H9 (cell line): ENCODE measurements around the gene ANKK1. TPM values are rescaled to one million over a fixed set of nuclear protein-coding genes. Genes with fewer than 3 reads are reported as not detected.

Source experiments
- DNase-seq: peaks from one replicate; pipeline ENCODE4 v3.0.0-alpha.2; 2017
- H2AFZ ChIP-seq: one replicate; pipeline ENCODE4 v1.6.1; 2013; ENCODE audit warnings: mild to moderate bottlenecking, low read length, control low read depth, moderate library complexity
- H2AK5ac ChIP-seq: 2 replicates; pipeline ENCODE4 v1.6.1; 2013; ENCODE audit warnings: low read length, control low read depth, mixed read lengths; ENCODE audit not compliant: insufficient read length
- H2BK120ac ChIP-seq: one replicate; pipeline ENCODE4 v1.6.1; 2013; ENCODE audit warnings: low read depth, mild to moderate bottlenecking, low read length, control low read depth, inconsistent platforms; ENCODE audit not compliant: poor library complexity, severe bottlenecking
- H2BK12ac ChIP-seq: 2 replicates; pipeline ENCODE4 v1.6.1; 2013; ENCODE audit warnings: low read length, control low read depth, mixed read lengths, low read depth; ENCODE audit not compliant: insufficient read length
- H2BK15ac ChIP-seq: 2 replicates; pipeline ENCODE4 v1.6.1; 2013; ENCODE audit warnings: low read depth, low read length, control low read depth
- H2BK20ac ChIP-seq: one replicate; pipeline ENCODE4 v1.6.1; 2013; ENCODE audit warnings: low read depth, mild to moderate bottlenecking, low read length, control low read depth, inconsistent platforms; ENCODE audit not compliant: poor library complexity, severe bottlenecking
- H2BK5ac ChIP-seq: 2 replicates; pipeline ENCODE4 v1.6.1; 2013; ENCODE audit warnings: low read length, control low read depth, mixed read lengths; ENCODE audit not compliant: insufficient read length
- H3K14ac ChIP-seq: 2 replicates; pipeline ENCODE4 v1.6.1; 2013; ENCODE audit warnings: low read length, control low read depth; ENCODE audit not compliant: insufficient read depth
- H3K18ac ChIP-seq: 2 replicates; pipeline ENCODE4 v1.6.1; 2013; ENCODE audit warnings: low read depth, mild to moderate bottlenecking, mixed read lengths, low read length, control low read depth; ENCODE audit not compliant: insufficient read length
- H3K23ac ChIP-seq: 2 replicates; pipeline ENCODE4 v1.6.1; 2013; ENCODE audit warnings: low read length, control low read depth, mixed read lengths, low read depth; ENCODE audit not compliant: insufficient read length
- H3K23me2 ChIP-seq: 2 replicates; pipeline ENCODE4 v1.6.1; 2013; ENCODE audit warnings: low read depth, mild to moderate bottlenecking, mixed read lengths, low read length, control low read depth; ENCODE audit not compliant: insufficient read length, poor library complexity, severe bottlenecking
- H3K27ac ChIP-seq: 2 replicates; pipeline ENCODE4 v1.5.1; 2013; ENCODE audit warnings: low read length, control low read depth, mixed read lengths, low read depth; ENCODE audit not compliant: insufficient read length
- H3K27me3 ChIP-seq: 2 replicates; pipeline ENCODE4 v1.6.1; 2013; ENCODE audit warnings: low read length, control low read depth, inconsistent platforms; ENCODE audit not compliant: insufficient read depth
- H3K4ac ChIP-seq: 2 replicates; pipeline ENCODE4 v1.6.1; 2013; ENCODE audit warnings: low read depth, mild to moderate bottlenecking, control low read depth, inconsistent platforms, low read length, moderate library complexity
- H3K4me1 ChIP-seq: 2 replicates; pipeline ENCODE4 v1.6.1; 2013; ENCODE audit warnings: low read length, control low read depth, inconsistent platforms; ENCODE audit not compliant: insufficient read depth
- H3K4me2 ChIP-seq: 2 replicates; pipeline ENCODE4 v1.6.1; 2013; ENCODE audit warnings: low read length, control low read depth, mixed read lengths; ENCODE audit not compliant: insufficient read length, insufficient read depth
- H3K56ac ChIP-seq: 2 replicates; pipeline ENCODE4 v1.6.1; 2013; ENCODE audit warnings: low read depth, mild to moderate bottlenecking, mixed read lengths, low read length, control low read depth; ENCODE audit not compliant: insufficient read length
- H3K79me1 ChIP-seq: 2 replicates; pipeline ENCODE4 v1.6.1; 2013; ENCODE audit warnings: low read depth, mild to moderate bottlenecking, moderate library complexity, low read length, control low read depth, inconsistent platforms; ENCODE audit not compliant: insufficient read depth, poor library complexity, severe bottlenecking
- H3K79me2 ChIP-seq: 2 replicates; pipeline ENCODE4 v1.6.1; 2013; ENCODE audit warnings: low read length, control low read depth, inconsistent platforms; ENCODE audit not compliant: insufficient read depth
- H3K9ac ChIP-seq: 2 replicates; pipeline ENCODE4 v1.6.1; 2013; ENCODE audit warnings: low read length, control low read depth, mixed read lengths; ENCODE audit not compliant: insufficient read length; ENCODE audit errors: extremely low read depth
- H3K9me3 ChIP-seq: one replicate; pipeline ENCODE4 v1.6.1; 2013; ENCODE audit warnings: low read depth, low read length, inconsistent platforms; ENCODE audit not compliant: control insufficient read depth
- H3T11ph ChIP-seq: one replicate; pipeline ENCODE4 v1.6.1; 2013; ENCODE audit warnings: mild to moderate bottlenecking, low read length, control low read depth, inconsistent platforms
- H4K20me1 ChIP-seq: one replicate; pipeline ENCODE4 v1.6.1; 2013; ENCODE audit not compliant: control insufficient read depth, insufficient read length, insufficient read depth
- H4K5ac ChIP-seq: 2 replicates; pipeline ENCODE4 v1.6.1; 2013; ENCODE audit warnings: low read depth, mild to moderate bottlenecking, mixed read lengths, low read length, control low read depth; ENCODE audit not compliant: insufficient read length
- H4K8ac ChIP-seq: replicated peaks from 2 replicates; pipeline ENCODE4 v1.6.1; 2013; ENCODE audit warnings: low read length, control low read depth, mixed read lengths, low read depth; ENCODE audit not compliant: insufficient read length
- H4K91ac ChIP-seq: 2 replicates; pipeline ENCODE4 v1.6.1; 2013; ENCODE audit warnings: low read depth, mild to moderate bottlenecking, moderate library complexity, mixed read lengths, low read length, control low read depth; ENCODE audit not compliant: insufficient read length
- H3K27ac Mint-ChIP-seq, 3 experiments: 2 replicates in 2 of 3; 3 replicates in 1 of 3; pipeline ENCODE4 v1.8.0; 2020 to 2021; ENCODE audit warnings: mixed read lengths in 3 of 3, mild to moderate bottlenecking in 1 of 3, moderate library complexity in 1 of 3
- H3K27me3 Mint-ChIP-seq: 2 replicates; pipeline ENCODE4 v1.8.0; 2021; ENCODE audit warnings: low read depth, mild to moderate bottlenecking, moderate library complexity, mixed read lengths
- H3K36me3 Mint-ChIP-seq, 3 experiments: 2 replicates in 2 of 3; 3 replicates in 1 of 3; pipeline ENCODE4 v1.8.0; 2020 to 2021; ENCODE audit warnings: low read depth in 3 of 3, mixed read lengths in 3 of 3; ENCODE audit not compliant: insufficient read depth in 1 of 3
- H3K4me1 Mint-ChIP-seq, 2 experiments: 2 replicates each; pipeline ENCODE4 v1.8.0; 2020; ENCODE audit warnings: mixed read lengths in 2 of 2
- H3K4me3 Mint-ChIP-seq, 2 experiments: 2 replicates in 1 of 2; 3 replicates in 1 of 2; pipeline ENCODE4 v1.8.0; 2020 to 2021; ENCODE audit warnings: mild to moderate bottlenecking in 2 of 2, mixed read lengths in 2 of 2, moderate library complexity in 1 of 2
- H3K9me3 Mint-ChIP-seq, 2 experiments: 2 replicates in 1 of 2; 3 replicates in 1 of 2; pipeline ENCODE4 v1.8.0; 2020; ENCODE audit warnings: mild to moderate bottlenecking in 2 of 2, mixed read lengths in 2 of 2, moderate library complexity in 1 of 2
- CTCF ChIP-seq: fragments of 200-600 bp; sonication (generic); conservative IDR thresholded peaks from 3 replicates; pipeline ENCODE4 v1.8.0; 2021; ENCODE audit warnings: antibody characterized with exemption, mild to moderate bottlenecking
- WGBS: extraction: QIAGEN DNeasy Blood & Tissue Kit; methylation state at CpG from one replicate; pipeline ENCODE4 v1.1.7; 2013; ENCODE audit warnings: missing lambda C conversion rate, low lambda C conversion rate, mixed read lengths; ENCODE audit not compliant: insufficient read length; ENCODE audit errors: extremely low coverage; 5-methylcytosine and 5-hydroxymethylcytosine counted together
- total RNA-seq: library from RNA; stranded (reverse); gene quantifications from 2 replicates; pipeline ENCODE4 v1.2.1, GENCODE V29; 2021

The ANKK1 gene
- total RNA-seq, 1 experiment from 2014 or later = 0.20 TPM

- H3K9me3 ChIP-seq = no peaks in the 10 kb centered on the region
- no peak for DNase-seq
These were observed 9.6 kb downstream of the ANKK1 start for GRCh38 chr11:113397212-113397611.

More at GRCh38 chr11:113397212-113397611, 9.6 kb downstream of the ANKK1 start:
- H2AK5ac ChIP-seq = no peak overlapping the region
- no peaks in the 10 kb centered on the region for H3K4me1 ChIP-seq
- H4K8ac ChIP-seq = no peak overlapping the region
- no peak overlapping the region for H3K18ac ChIP-seq
- H3K4ac ChIP-seq = no peak overlapping the region
- Mint-ChIP-seq H3K27ac (no peak overlapping the region), H3K36me3 (no peaks in the 10 kb centered on the region), H3K27me3 (peaks cover 12% of the 10 kb centered on the region), H3K9me3 (no peaks in the 10 kb centered on the region), H3K4me1 (0 out of 4 replicates have a peak, but pooled peaks cover 0 to 4% of the 10 kb centered on the region in 2 experiments), H3K4me3 (no peak overlapping the region)
- no peak overlapping the region for H2AFZ ChIP-seq
- no peak overlapping the region for H2BK12ac ChIP-seq
- H3K9ac ChIP-seq = no peak overlapping the region
- no peak overlapping the region for H4K91ac ChIP-seq
- H3T11ph ChIP-seq = no peak overlapping the region
- no peaks in the 10 kb centered on the region for H3K79me2 ChIP-seq
- no peaks in the 10 kb centered on the region for H4K20me1 ChIP-seq
- no peaks in the 10 kb centered on the region for H3K23me2 ChIP-seq
- H3K14ac ChIP-seq = no peak overlapping the region
- no peak overlapping the region for H2BK20ac ChIP-seq
- no peaks in the 10 kb centered on the region for H3K79me1 ChIP-seq
- no peak overlapping the region for H2BK120ac ChIP-seq
- H3K27ac ChIP-seq = no peak overlapping the region
- no CpG with 5 or more reads among the region's 7 CpGs for WGBS
- no peak for TF ChIP-seq CTCF
- no peak overlapping the region for H3K4me2 ChIP-seq
- no peak overlapping the region for H2BK5ac ChIP-seq
- no peak overlapping the region for H3K56ac ChIP-seq
- H3K23ac ChIP-seq = no peak overlapping the region
- no peaks in the 10 kb centered on the region for H3K27me3 ChIP-seq
- no peak overlapping the region for H4K5ac ChIP-seq
- no peak overlapping the region for H2BK15ac ChIP-seq
